Common myeloid progenitor, CD34-positive (primary cell): ENCODE measurements around the gene AMIGO3.
"Not testable (repeated sequence)": the region's sequence is repeated elsewhere in the genome, so short reads cannot be mapped to it uniquely, and the experiment has no call there.

Source experiments
- CTCF ChIA-PET: fragments of 350-600 bp; sonication (Branson Sonifier 250); formaldehyde crosslinking; loops from one replicate; lab custom pipeline; 2021; ENCODE audit warnings: antibody characterized with exemption; lab: Charles Lee
- POLR2A ChIA-PET: fragments of 350-600 bp; sonication (Branson Sonifier 250); formaldehyde crosslinking; loops from one replicate; lab custom pipeline; 2021; ENCODE audit warnings: antibody characterized with exemption; lab: Charles Lee
- DNase-seq, 3 donors: peaks; one replicate each; pipeline versions ENCODE4 v3.0.0 to v3.0.0-alpha.2; 2013
- H3K27ac ChIP-seq, 2 experiments: 1 replicate in 1 of 2; 2 replicates in 1 of 2; pipeline ENCODE4 v1.7.0; 2013; ENCODE audit warnings: inconsistent platforms in 2 of 2, low read length in 2 of 2, mild to moderate bottlenecking in 2 of 2, low read depth in 1 of 2, moderate library complexity in 1 of 2; ENCODE audit not compliant: severe bottlenecking in 2 of 2, insufficient read depth in 1 of 2, poor library complexity in 1 of 2
- H3K27me3 ChIP-seq, 5 experiments: replicated peaks in 2 of 5; 1 replicate in 3 of 5; 2 replicates in 2 of 5; pipeline versions ENCODE4 v1.6.1 to v1.7.0; 2013; ENCODE audit warnings: low read length in 4 of 5, mild to moderate bottlenecking in 2 of 5, moderate library complexity in 2 of 5, inconsistent platforms in 1 of 5; ENCODE audit not compliant: insufficient read depth in 5 of 5, control insufficient read depth in 4 of 5
- H3K36me3 ChIP-seq, 4 experiments: 1 replicate in 2 of 4; 2 replicates in 2 of 4; pipeline versions ENCODE4 v1.6.1 to v1.7.0; 2013; ENCODE audit warnings: low read length in 3 of 4, control low read depth in 1 of 4, mild to moderate bottlenecking in 1 of 4; ENCODE audit not compliant: control insufficient read depth in 4 of 4, insufficient read depth in 4 of 4
- H3K4me1 ChIP-seq, 4 experiments: 1 replicate in 3 of 4; 2 replicates in 1 of 4; pipeline versions ENCODE4 v1.6.1 to v1.7.1; 2013; ENCODE audit warnings: low read length in 3 of 4, mild to moderate bottlenecking in 3 of 4, control low read depth in 1 of 4, inconsistent platforms in 1 of 4, moderate library complexity in 1 of 4; ENCODE audit not compliant: control insufficient read depth in 4 of 4, insufficient read depth in 4 of 4; ENCODE audit errors: control extremely low read depth in 1 of 4
- H3K4me3 ChIP-seq, 7 experiments: 1 replicate in 4 of 7; 2 replicates in 3 of 7; pipeline versions ENCODE4 v1.5.1 to v1.7.0; 2013; ENCODE audit warnings: mild to moderate bottlenecking in 7 of 7, low read length in 6 of 7, moderate library complexity in 6 of 7, inconsistent platforms in 2 of 7, low read depth in 2 of 7, control low read depth in 1 of 7; ENCODE audit not compliant: insufficient read depth in 4 of 7, control insufficient read depth in 1 of 7; ENCODE audit errors: extremely low read depth in 1 of 7
- H3K9me3 ChIP-seq, 5 experiments: 1 replicate in 4 of 5; 2 replicates in 1 of 5; pipeline versions ENCODE4 v1.6.1 to v1.7.1; 2013; ENCODE audit warnings: low read length in 4 of 5, mild to moderate bottlenecking in 2 of 5, inconsistent platforms in 1 of 5, low read depth in 1 of 5, moderate library complexity in 1 of 5; ENCODE audit not compliant: control insufficient read depth in 4 of 5, insufficient read depth in 2 of 5; ENCODE audit errors: control extremely low read depth in 1 of 5
- WGBS: methylation state at CpG from one replicate; pipeline ENCODE4 v1.1.5; 2013; ENCODE audit not compliant: insufficient coverage; 5-methylcytosine and 5-hydroxymethylcytosine counted together

AMIGO3 gene

DNA sequence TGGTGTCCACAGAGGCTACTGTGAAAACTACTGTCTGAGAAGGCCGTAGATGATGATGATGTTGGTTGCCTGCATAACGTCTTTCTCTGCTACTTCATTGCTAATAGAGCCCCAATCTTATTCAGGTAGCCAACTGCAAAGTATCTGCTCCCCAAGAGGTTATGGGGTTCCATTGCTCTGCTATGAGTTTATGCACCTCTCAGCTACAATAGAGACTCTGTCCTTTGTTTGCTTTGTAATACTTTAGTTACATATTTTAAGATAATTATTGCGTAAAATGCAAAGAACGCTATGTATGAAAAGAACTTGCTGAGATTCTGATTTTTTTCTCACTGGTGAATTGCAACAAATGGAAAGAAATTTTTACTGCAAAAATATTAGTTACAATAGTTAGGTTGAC, 32.0 kb upstream of the AMIGO3 start:
- WGBS = 80% methylated on average over 1 of the region's 4 CpGs
- ChIA-PET POLR2A (no interaction called here), CTCF (no interaction called here)
- H3K9me3 ChIP-seq = no peaks in the 10 kb centered on the region
- H3K27ac ChIP-seq = no peak overlapping the region
- H3K4me3 ChIP-seq = no peak overlapping the region
- no peaks in the 10 kb centered on the region for H3K4me1 ChIP-seq
- peaks cover 5 to 30% (median 20%) of the 10 kb centered on the region in 4 experiments for H3K36me3 ChIP-seq
- H3K27me3 ChIP-seq = no peaks in the 10 kb centered on the region
- no peak for DNase-seq

DNA sequence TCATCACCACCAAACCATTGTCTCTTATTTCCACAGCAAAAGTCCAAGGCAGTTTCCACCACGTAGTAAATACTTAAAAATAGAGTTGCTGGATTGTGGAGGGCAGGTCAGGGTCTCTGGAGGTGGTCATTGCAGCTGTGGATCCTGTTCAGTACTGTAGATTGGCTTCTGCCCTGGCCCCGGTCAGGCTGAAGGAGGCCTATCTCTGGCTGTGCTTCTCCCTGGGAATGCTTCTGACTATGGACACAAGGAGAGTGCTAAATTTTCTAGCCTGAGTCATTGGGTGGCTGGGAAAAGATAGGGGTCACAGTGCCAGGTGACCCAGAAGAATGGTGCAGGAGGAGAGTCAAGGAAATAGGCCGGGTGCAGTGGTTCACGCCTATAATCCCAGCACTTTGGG, 30.6 kb upstream of the AMIGO3 start:
- Histone ChIP-seq H3K27me3 (no peaks in the 10 kb centered on the region), H3K36me3 (peaks cover 5 to 35% (median 22%) of the 10 kb centered on the region in 4 experiments), H3K27ac (no peak overlapping the region), H3K4me1 (no peaks in the 10 kb centered on the region), H3K9me3 (no peaks in the 10 kb centered on the region), H3K4me3 (no peak overlapping the region)
- POLR2A ChIA-PET = no interaction called here
- DNase-seq = no peak
- WGBS = 94% methylated on average over 3 of the region's 4 CpGs
- CTCF ChIA-PET = interaction anchor here (1.0 kb wide), 1 partner anchor 52 kb away, joined by 3 read pairs; no protein-coding TSS in a partner anchor

DNA sequence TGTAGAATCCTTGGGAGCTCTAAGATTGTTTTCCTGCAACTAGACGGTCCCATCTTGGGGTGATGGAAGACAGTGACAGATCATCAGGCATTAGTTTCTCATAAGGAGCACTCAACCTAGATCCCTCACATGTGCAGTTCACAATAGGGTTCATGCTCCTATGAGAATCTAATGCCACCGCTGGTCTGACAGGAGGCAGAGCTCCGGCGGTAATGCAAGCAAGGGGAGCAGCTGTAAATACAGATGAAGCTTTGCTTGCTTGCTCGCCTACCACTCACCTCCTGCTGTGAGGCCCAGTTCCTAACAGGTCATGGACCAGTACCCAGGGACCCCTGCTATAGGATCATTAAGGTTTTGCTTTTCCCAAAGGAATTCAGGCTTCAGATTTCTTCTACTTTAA, 29.4 kb upstream of the AMIGO3 start:
- H3K36me3 ChIP-seq = peaks cover 5 to 41% (median 22%) of the 10 kb centered on the region in 4 experiments
- not testable (repeated sequence) for H3K27ac ChIP-seq, H3K4me3 ChIP-seq, H3K4me1 ChIP-seq, H3K27me3 ChIP-seq, H3K9me3 ChIP-seq, DNase-seq
- CTCF ChIA-PET = interaction anchor here (1.0 to 2.2 kb wide), 3 partner anchors 10 to 133 kb away, joined by 4 to 6 read pairs (median 5); no protein-coding TSS in a partner anchor
- POLR2A ChIA-PET = interaction anchor here (0.6 kb wide), 1 partner anchor 22 kb away, joined by 4 read pairs; no protein-coding TSS in a partner anchor
- WGBS = 94% methylated on average over 4 of the region's 5 CpGs

DNA sequence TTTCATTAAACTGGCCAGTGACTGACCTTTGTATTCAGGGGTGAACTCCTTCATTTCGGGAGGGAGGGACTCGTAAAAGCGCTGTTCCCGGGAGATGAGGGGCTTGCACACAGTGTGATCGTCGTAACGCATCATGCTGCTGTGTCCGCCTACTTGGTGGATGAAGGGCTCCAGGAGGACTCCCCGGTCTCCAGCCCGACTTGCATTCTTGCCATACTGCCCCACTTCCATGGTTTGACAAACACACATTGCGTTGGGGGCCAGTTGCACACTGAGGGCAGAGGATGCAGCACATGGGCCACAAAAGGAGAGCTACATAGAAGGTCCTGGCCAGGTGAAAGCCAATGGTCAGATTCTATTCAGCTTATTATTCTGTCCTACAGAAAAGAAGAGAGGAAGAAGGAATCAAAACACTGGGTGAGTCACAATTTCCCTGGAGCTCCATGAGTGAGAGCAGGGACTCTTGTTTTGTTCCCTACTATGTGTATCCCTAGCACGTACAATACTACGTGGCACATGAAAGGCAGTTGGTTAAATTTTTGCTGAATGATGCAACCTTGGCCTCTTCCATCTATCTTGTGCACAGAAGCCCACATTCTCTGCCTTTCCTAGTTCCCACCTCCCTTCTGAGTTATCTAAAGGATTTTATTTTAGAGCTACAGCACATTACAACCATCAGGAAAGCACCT, 28.5 kb upstream of the AMIGO3 start:
- CTCF ChIA-PET = interaction anchor here (1.0 to 2.2 kb wide), 6 partner anchors 11 to 134 kb away, joined by 3 to 6 read pairs (median 4); no protein-coding TSS in a partner anchor
- no peak overlapping the region for H3K27ac ChIP-seq
- no peak overlapping the region for H3K4me3 ChIP-seq
- peaks cover 6 to 47% (median 21%) of the 10 kb centered on the region in 4 experiments for H3K36me3 ChIP-seq
- no peaks in the 10 kb centered on the region for H3K9me3 ChIP-seq
- 90% methylated on average over 13 of the region's 13 CpGs for WGBS
- no peaks in the 10 kb centered on the region for H3K4me1 ChIP-seq
- POLR2A ChIA-PET = no interaction called here
- no peak for DNase-seq
- no peaks in the 10 kb centered on the region for H3K27me3 ChIP-seq

DNA sequence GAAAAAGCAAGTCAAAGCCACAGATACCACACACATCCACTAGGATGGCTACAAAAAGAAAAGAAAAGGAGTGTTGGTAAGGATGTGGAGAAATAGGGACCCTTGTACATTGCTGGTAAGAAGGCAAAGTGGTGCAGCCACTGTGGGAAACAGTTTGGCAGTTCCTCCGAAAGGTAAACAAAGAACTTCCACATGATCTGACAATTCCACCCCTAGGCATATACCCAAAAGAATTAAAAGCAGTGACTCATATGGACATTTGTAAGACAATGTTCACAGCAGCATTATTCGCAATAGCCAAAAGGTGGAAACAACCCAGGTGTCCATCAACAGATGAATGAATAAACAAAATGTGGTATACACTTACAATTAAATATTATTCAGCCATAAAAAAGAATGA, 26.5 kb upstream of the AMIGO3 start:
- H3K9me3 ChIP-seq = no peaks in the 10 kb centered on the region
- ChIA-PET POLR2A (interaction anchor here (0.6 kb wide), 1 partner anchor 101 kb away, joined by 3 read pairs; no protein-coding TSS in a partner anchor), CTCF (no interaction called here)
- H3K27ac ChIP-seq = no peak overlapping the region
- no CpG with 5 or more reads among the region's 2 CpGs for WGBS
- H3K27me3 ChIP-seq = no peaks in the 10 kb centered on the region
- no peak overlapping the region for H3K4me3 ChIP-seq
- H3K36me3 ChIP-seq = peaks cover 7 to 53% (median 21%) of the 10 kb centered on the region in 4 experiments
- no peak for DNase-seq
- H3K4me1 ChIP-seq = no peaks in the 10 kb centered on the region

DNA sequence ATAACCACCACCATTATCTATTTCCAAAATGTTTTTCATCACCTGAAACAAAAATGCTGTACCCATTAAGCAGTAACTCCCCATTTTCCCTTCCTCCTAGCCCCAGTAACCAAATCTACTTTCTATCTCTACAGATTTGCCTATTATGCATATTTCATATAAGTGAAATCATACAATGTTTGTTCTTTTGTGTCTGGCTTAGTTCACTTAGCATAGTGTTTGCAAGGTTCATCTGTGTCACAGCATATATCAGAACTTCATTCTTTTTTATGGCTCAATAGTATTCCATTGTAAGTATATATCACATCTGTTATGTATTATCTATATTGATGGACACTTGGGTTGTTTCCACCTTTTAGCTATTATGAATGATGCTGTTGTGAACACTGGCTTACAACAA, 20.9 kb upstream of the AMIGO3 start:
- H3K4me3 ChIP-seq = no peak overlapping the region
- no peak overlapping the region for H3K27ac ChIP-seq
- ChIA-PET POLR2A (no interaction called here), CTCF (interaction anchor here (0.6 kb wide), 1 partner anchor 138 kb away, joined by 3 read pairs; no protein-coding TSS in a partner anchor)
- no peaks in the 10 kb centered on the region for H3K27me3 ChIP-seq
- H3K4me1 ChIP-seq = no peaks in the 10 kb centered on the region
- no peaks in the 10 kb centered on the region for H3K9me3 ChIP-seq
- H3K36me3 ChIP-seq = peaks cover 10 to 49% (median 22%) of the 10 kb centered on the region in 4 experiments
- DNase-seq = no peak

DNA sequence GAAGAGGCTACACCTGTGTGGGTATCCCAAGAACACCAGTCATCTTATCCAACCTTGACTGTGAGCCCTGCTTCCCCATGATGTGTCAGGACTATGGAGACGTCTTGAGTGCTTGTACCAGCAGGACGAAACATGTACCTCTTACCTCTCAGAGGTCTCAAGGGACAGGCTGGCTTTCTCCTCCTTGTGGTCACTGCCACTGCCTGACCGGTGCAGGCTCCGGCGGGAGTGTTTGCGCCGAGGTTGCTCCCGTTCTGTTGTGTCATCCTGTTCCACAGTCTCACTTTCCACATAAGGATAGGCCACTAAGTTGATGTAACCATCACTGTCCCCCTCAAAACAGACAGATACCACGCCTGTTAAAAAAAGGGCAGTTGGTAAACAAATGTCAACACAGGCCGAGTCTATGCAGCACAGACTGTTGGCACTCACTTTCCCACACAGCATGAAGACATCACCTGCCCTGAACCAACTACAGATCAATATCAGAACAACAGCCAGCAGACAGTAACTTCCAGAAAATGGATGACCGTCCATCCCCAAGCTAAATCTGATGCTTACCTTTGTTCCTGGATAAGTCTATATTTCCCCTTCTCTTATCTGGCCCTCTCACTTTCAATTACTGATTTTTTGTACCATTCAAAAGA, 18.7 kb upstream of the AMIGO3 start:
- Histone ChIP-seq H3K4me3 (no peak overlapping the region), H3K27ac (no peak overlapping the region), H3K9me3 (no peaks in the 10 kb centered on the region), H3K27me3 (no peaks in the 10 kb centered on the region), H3K36me3 (peaks cover 10 to 59% (median 34%) of the 10 kb centered on the region in 4 experiments), H3K4me1 (no peaks in the 10 kb centered on the region)
- CTCF ChIA-PET = no interaction called here
- WGBS = 96% methylated on average over 11 of the region's 11 CpGs
- no peak for DNase-seq
- POLR2A ChIA-PET = interaction anchor here (0.7 kb wide), 1 partner anchor 26 kb away, joined by 3 read pairs; no protein-coding TSS in a partner anchor
